Left hindlimb (tissue), 1 donor: ENCODE data around the gene METTL8.
"Not testable (repeated sequence)": the region's sequence is repeated elsewhere in the genome, so short reads cannot be mapped to it uniquely, and the experiment has no call there.

Source experiments
- DNase-seq: peaks from one replicate; pipeline ENCODE4 v3.0.0-alpha.2; 2018

Gene METTL8

DNA sequence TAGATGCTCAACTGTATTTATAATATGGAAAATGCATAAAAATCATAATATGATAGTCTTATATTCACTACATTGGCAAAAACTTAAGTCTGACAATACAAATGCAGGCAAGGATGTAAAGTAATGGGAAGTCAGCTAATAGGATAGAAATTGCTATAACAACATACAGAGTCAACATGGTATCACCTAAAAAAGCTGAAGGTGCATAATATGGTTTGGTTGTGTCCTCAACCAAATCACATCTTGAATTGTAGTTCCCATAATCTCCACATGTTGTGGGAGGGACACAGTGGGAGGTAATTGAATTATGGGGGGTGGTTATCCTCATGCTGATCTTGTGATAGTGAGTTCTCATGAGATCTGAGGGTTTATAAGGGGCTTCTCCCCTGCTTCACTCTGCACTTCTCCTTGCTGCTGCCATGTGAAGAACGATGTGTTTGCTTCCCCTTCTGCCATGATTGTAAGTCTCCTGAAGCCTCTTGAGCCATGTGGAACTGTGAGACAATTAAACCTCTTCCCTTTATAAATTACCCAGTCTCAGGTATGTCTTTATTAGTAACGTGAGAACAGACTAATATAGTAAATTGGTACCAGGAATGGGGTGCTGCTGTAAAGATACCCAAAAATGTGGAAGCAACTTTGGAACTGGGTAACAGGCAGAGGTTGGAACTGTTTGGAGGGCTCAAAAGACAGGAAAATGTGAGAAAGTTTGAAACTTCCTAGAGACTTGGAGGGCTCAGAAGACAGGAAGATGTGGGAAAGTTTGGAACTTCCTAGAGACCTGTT, 10.9 kb downstream of the METTL8 start:
- DNase-seq, result not testable (repeated sequence)

DNA sequence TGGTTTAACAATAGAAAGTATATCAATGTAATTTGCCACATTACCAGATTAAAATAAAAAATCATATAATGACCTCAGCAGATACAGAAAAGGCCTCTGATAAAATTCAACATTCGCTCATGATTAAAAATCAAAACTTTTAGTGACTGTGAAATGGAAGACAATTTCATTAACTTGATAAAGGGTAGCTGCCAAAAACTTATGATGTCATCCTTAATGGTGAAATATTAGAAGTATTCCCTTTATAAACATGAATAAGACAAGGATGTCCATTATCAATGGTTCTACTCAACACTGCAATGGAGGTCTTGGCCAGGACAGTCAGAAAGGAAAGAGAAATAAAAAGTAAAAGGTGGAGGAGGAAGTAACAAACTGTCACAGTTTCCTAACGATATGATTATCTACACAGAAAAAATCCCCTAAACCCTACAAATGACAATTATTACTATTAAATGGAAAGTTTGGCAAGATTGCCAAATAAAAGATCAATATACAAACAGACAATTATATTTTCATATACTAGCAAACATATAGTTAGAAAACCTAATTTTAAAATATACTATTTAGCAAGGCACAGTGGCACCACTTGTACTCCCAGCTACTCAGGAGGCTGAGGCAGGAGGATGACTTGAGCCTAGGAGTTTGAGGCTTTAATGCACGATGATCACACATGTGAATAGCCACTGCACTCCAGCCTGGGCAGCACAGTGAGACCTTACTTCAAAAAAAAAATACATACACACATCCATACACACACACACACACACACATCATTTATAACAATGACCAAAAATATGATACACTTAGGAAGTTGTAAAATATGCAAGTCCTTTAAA, 12.8 kb downstream of the METTL8 start:
- no peak for DNase-seq

DNA sequence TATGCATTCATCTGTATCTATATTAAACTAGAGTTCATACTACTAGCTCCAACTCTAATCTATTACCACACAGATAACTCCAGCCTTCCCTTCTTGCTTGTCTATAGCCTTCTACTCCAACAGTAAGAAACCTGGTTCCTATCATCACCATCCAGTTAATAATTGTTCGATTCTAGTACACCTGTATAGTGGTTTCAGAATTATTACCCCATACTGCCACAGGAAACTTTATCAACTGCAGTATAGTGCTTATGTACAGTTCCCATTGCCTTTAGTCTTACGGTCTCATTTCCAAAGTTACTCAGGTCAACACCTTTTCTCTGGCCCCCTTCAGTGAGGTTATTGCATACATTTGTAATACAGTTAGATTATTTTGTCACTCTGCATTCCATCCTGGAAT, 14.5 kb downstream of the METTL8 start:
- no peak for DNase-seq

DNA sequence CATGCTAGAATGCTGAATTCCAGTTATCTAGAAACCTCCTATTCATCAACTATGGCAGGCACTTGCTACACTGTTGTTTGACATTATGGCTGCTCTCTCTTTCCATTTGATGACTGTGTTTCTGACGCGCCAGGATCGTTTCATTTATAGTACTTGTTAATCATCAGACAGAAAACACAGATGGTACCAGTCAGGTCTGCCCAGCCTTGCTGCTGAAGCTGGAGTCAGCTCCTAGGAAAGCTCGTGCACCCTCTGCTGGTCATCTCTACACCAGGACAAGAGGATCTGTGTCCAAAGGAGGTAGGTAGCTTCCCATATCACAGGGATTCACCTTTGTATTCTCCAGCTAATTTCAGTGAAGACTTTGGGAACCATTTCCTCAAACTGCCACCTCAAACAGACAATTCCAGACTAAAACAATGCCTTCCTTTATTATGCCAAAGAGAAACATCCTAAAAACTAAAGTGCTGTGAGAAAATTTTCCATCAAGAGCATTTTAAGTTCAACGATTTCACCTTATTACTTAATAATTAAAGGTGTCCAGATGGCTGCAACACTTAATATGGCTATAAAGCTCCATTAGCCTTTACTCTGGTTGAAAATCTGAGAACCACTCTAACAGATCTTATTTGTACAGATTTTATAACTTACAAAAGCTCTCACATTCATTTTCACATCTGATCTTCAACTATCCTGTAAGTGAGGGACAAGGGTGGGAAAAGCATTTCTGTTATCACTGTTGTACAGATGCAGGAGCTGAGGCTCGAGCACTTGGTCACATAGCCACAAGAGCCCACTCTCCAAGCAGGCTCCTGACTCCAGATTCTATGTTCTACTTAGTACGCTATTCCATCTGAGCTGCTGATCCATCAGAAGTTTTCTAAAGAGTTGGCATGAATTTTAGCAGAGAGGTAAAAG, 17.5 kb downstream of the METTL8 start:
- peak; percentile 86 for DNase-seq

- not testable (repeated sequence) for DNase-seq
These were observed 19.1 kb downstream of the METTL8 start for GRCh38 chr2:171414645-171415044.

- no peak for DNase-seq
These were observed 21.1 kb downstream of the METTL8 start for GRCh38 chr2:171412571-171413175.

DNA sequence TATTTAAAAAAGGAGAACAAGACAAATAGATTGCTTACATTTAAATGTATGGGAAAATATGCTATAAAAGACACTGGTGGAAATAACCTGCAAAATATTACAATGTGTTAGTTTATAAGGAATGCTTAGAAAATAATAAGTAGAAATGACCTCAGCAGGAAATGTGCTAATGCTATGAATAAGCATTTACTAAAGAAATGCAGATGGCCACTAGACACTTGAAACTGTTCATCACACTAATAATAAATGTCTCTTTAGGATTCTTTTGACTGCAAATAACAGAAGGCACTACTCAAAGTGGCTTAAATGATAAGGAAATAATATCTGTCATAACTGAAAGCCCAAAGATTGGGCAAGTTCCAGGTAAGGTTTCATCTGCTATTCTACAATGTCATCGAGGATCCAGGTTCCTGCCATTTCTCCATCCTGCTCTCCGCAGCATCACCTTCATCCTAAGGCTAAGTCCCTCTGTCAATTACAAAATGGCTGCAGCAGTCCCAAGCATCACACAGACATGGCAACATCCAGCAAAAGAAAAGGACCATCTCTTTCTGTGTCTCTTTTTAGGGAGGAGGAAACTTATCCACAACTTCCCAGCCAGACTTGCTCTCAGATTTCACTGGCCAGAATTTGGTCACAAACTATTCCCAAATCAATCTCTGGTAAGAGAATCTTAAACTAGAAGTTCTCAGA, 21.9 kb downstream of the METTL8 start:
- DNase-seq, result no peak

DNA sequence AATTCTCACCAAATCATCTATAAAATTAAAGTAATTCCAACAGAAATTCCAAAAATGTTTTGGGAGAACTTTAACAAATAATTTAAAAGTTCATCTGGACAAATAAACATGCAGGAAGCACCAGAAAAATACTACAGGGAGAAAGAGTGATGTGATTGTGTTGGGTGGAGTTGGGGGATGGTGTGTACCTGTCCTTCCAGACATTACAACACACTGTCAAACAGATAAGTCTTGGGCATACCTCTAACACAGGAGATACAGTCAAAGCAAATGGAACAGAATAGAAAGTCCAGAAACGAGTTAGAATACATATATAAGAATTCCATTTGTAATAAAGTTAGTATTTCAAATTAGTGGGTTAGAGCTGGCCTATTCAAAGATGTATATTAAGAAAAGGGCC, 22.6 kb downstream of the METTL8 start:
- no peak for DNase-seq

DNA sequence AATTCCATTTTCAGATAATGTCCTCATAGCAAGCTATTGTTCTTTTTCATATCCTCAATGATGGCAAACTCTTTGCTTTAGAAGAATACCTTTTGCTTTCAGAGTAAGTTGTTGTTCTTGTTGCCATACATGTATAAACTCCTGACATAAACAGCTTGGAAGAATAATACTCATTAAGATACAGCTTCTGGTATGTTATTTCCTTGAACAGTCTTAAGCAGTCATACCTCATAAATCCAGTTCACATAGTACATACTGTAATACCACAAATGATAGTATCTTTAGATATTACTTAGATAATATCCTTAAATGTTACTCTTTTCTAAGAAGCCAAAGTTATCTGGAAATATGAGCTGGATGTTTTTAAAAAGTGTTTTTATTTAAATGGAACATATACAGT, 23.2 kb downstream of the METTL8 start:
- DNase-seq, result no peak

DNA sequence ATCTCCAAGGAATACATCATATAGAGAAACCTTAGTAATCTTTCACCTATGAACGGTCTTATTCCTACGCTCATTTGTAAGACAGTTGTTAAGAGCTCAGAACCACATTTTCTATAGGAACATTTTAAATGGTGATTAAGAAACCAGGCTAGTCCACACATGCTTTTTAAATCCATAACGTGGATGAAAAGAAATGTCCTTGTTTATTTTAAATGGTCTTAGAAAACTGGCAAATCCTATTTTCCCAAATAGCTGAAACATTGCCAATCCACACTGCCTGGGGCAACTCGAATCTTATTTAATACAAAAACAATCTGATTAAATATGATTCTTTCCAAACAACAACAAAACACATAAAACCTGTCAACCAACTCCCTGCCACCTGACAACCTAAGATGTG, 23.7 kb downstream of the METTL8 start:
- no peak for DNase-seq

DNA sequence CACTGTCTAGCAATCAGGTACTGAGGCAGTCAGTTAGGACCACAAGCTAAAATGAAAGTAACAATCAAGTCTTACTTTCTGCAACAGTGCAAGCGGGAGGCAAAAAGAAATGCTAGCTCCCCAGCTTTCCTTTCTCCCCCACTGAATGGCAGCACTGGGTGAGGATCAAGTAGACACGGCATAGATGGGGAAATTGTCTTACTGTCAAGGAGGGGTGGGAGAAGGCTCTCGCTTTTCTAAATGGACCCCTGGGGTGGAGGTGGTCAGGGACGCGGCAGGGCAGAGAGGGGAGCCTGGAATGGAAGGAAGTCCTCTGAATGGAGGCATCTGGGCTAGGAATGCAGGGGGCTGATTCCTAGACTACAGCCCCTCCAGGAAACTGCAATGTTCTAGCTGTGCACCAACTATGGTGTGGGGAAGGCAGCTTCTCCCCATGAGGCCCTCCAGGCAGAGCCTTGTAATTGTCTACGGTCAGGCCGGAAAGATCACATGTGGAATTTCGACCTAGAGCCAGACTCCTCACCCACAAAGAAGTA, 24.3 kb downstream of the METTL8 start:
- peak; percentile 25 for DNase-seq

GRCh38 chr2:171407676-171408044, 26.1 kb downstream of the METTL8 start:
- DNase-seq, result no peak

DNA sequence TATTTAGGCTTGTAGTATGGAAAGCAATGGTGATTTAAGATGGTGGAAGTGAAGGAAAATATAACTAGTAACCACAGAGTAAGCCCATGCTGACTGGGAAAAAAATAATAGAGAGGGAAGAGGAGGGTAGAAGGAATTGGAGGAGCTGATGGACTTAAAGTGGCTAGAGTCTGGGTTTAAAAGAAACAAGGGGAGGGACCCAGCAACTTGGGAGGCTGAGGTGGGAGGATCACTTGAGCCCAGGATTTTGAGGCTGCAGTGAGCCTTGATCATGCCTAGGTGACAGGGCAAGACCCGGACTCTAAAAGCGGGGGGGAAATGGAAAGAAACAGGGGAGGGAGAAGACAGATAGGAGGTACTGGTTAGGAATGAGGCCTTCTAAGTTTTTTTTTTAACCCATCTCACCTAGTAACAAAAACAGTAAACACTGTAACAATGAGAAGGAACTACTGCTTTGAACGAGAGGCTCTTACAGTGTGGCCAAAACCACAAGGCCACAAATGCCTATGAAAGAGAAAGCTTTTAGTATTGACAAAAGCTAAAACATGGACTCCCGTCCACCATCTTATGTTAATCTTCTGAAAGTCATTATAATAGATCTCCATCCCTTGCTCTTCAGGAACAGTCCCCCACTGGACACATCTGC, 26.6 kb downstream of the METTL8 start:
- no peak for DNase-seq

DNA sequence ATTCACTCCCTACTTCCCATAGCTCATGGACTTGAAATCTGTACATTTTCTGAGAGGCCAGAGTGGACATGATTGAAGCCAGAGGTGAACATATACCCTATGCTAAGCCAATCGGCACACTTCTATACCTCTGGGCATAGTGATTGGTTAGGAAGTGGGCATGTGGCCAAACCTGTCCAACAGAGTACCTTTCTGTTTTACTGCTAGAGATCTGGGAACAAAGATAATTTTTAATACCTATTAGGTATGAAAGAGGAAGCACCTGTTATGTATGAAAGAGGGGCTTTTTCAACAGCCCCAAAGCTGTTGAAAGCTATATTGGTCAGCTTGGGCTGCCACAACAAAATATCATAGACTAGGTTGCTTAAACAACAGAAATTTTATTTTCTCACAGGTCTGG, 27.7 kb downstream of the METTL8 start:
- no peak for DNase-seq

DNA sequence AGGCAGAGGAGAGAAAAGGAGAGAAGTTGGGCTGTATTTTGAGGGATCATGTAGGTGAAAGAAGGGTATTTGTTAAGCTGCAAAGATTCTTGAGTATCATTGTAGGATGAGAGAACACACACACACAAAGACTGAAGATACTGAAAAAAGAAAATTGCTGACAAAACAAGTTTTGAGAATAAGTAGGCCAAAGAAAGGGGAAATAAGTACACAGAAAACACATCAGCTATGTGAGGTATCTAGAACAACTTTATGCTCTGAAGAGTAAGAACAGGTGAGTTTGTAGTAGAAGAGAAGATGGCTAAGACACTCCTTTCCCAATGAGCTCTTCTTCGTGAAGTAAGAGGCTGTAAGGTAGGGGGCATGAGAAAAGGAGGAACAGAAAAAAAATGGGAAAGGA, 28.2 kb downstream of the METTL8 start:
- DNase-seq, result no peak

DNA sequence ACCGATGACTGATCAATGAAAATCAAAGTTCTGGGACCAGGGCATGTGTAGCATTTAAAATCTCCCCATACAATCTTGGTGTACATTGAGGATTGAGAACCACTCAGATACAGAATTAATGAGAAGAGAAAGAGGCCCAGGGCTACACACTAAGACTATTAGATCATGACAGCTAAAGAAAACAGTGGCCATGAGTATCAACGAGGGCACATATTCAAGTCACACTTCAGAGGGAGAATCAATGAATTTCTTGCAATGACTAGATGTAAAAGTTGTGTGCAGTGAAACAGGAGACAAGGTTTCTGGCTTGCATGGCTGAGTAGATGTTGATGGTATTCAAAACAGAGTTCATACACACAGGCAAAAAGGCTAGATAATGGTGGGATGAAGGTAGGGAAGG, 29.1 kb downstream of the METTL8 start:
- DNase-seq, result no peak

DNA sequence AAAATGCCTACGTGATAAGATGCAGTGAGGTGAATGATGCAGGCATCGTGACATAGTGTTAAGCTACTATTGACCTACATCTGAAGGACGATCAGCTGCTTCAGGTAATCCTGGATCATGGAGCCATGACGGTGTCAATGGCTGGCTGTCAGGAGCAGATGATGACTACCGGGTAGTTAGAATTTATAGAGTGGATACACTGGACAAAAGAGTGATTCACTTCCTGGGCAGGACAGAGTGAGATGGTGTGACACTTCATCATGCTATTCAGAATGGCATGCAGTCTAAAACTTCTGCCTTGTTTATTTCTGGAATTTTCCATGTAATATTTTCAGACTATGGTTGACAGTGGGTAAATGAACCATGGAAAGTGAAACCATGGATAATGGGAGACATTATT, 29.5 kb downstream of the METTL8 start:
- no peak for DNase-seq

DNA sequence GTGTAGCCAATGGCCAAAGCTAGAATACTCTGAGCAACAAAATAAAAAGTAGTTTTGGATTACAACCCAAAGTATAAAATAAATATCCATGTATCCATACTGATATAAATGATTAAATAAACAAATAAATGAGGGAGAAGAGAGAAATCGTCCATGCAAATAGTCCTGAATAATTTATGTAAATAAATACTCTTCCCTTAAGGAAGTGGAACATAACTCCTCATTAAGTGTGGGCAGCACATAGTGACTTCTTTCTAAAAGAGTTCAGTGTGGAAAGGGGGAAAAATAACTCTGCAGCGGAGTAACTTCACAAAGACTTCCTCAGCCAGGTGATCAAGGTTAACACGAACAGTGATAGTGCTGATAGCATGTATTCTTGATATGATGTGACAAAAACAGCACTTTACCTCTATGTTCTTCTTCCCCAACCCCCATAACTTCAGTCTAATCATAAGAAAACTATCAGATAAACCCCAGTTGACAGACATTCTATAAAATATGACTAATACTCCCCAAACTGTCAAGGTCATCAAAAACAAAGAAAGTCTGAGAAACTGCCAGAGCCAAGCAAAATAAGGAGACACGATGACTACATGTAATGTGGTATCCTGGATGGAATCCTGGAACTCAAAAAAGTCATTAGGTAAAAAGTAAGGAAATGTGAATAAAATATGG, 30.7 kb downstream of the METTL8 start:
- no peak for DNase-seq

DNA sequence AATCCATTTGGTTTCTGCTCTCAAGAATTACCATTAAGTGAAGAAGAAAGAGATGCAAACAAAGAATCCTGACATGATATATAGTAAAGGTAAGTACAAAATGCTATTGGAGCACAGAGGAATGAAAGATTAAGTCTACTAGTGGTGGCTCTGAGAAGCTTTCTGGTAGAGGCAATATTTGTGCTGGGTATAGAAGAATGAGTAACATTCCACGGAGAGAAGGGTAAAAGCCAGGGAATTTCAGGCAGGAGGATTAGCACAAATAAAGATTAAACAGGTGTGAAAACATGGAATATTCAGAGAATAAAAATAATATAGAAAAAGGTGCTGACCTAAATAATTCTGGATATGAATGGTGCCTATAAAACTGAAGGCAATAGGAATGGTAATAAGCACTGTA, 31.8 kb downstream of the METTL8 start:
- DNase-seq, result no peak

- DNase-seq, result no peak
These were observed 33.4 kb downstream of the METTL8 start for GRCh38 chr2:171400395-171400794.

GRCh38 chr2:171399292-171399691, 34.5 kb downstream of the METTL8 start:
- DNase-seq, result no peak
